ENCODE data around the gene SORT1.
A peak's percentile ranks its signal among the peaks of the same experiment; 100 is the strongest.

GRCh38 chr1:109298666-109299557, 98.8 kb downstream of the SORT1 start:
- TF ChIP-seq CTCF (IDR thresholded peaks at IDR 0.05) (no peak), POLR2A (IDR thresholded peaks at IDR 0.05) (no peak), EP300 (IDR thresholded peaks at IDR 0.05) (peak in 1 of 2 donors; percentile 65)
